ENCODE data around the gene SHLD1. TPM values are rescaled to one million over a fixed set of nuclear protein-coding genes. Genes with fewer than 3 reads are reported as not detected.
"Not testable (repeated sequence)": the region's sequence is repeated elsewhere in the genome, so short reads cannot be mapped to it uniquely, and the experiment has no call there.

The SHLD1 gene
- total and polyA plus RNA-seq, 12 donors, result 3.2 to 8.5 (median 4.8) TPM

- no peaks in the 10 kb centered on the region for H3K27me3 ChIP-seq
- intact Hi-C loops (cut with DNase I), result no loop called here
- TF ChIP-seq CTCF (IDR thresholded peaks at IDR 0.05), result no peak
- H3K9me3 ChIP-seq, result no peaks in the 10 kb centered on the region
- no peaks in the 10 kb centered on the region for H3K36me3 ChIP-seq
- ATAC-seq (no peak), DNase-seq (no peak)
- 86 to 89% methylated on average over 3 of the region's 3 CpGs for WGBS, 2 donors
- peaks cover 0 to 24% (median 0%) of the 10 kb centered on the region in 9 donors for H3K4me1 ChIP-seq
- H3K27ac ChIP-seq, result peak overlapping the region in 1 of 10 donors; percentile 48
- no peak overlapping the region for H3K4me3 ChIP-seq
Measured at GRCh38 chr20:5737966-5738365, 12.2 kb upstream of the SHLD1 start.

- H3K27ac ChIP-seq; intact Hi-C loops (cut with DNase I); H3K27me3 ChIP-seq; H3K36me3 ChIP-seq; H3K9me3 ChIP-seq; DNase-seq; H3K4me3 ChIP-seq; ATAC-seq: not testable (repeated sequence)
- peaks cover 0 to 24% (median 0%) of the 10 kb centered on the region in 9 donors for H3K4me1 ChIP-seq
- WGBS, 2 donors, result 93 to 98% methylated on average over 5 of the region's 5 CpGs
Measured at GRCh38 chr20:5740643-5741042, 9.6 kb upstream of the SHLD1 start.

- intact Hi-C loops (cut with DNase I), result no loop called here
- DNase-seq, result no peak
- Histone ChIP-seq H3K36me3 (no peaks in the 10 kb centered on the region), H3K27me3 (no peaks in the 10 kb centered on the region), H3K27ac (no peak overlapping the region), H3K4me3 (no peak overlapping the region), H3K4me1 (peaks cover 0 to 21% (median 0%) of the 10 kb centered on the region in 9 donors), H3K9me3 (no peaks in the 10 kb centered on the region)
- ATAC-seq, result no peak
- 60 to 73% methylated on average over 2 of the region's 2 CpGs for WGBS, 2 donors
- no peak for TF ChIP-seq CTCF (IDR thresholded peaks at IDR 0.05)
Measured at GRCh38 chr20:5741089-5741488, 9.1 kb upstream of the SHLD1 start.

GRCh38 chr20:5742041-5742440 lies 8.2 kb upstream of the SHLD1 start:
- H3K27ac ChIP-seq, result no peak overlapping the region
- 90 to 94% methylated on average over 2 of the region's 2 CpGs for WGBS, 2 donors
- no peak for ATAC-seq

More at GRCh38 chr20:5742041-5742440, 8.2 kb upstream of the SHLD1 start:
- no peak for TF ChIP-seq CTCF (IDR thresholded peaks at IDR 0.05)
- Histone ChIP-seq H3K27me3 (no peaks in the 10 kb centered on the region), H3K36me3 (no peaks in the 10 kb centered on the region), H3K4me3 (no peak overlapping the region), H3K9me3 (no peaks in the 10 kb centered on the region), H3K4me1 (peaks cover 0 to 11% (median 0%) of the 10 kb centered on the region in 9 donors)
- intact Hi-C loops (cut with DNase I), result no loop called here
- no peak for DNase-seq
